GM21526 (cell line): ENCODE results near the gene GPR158.
A peak's percentile ranks its signal among the peaks of the same experiment; 100 is the strongest.
"Not testable (repeated sequence)": the region's sequence is repeated elsewhere in the genome, so short reads cannot be mapped to it uniquely, and the experiment has no call there.

ENCODE experiments used
- ATAC-seq: cut with Tn5 transposase; IDR thresholded peaks from one replicate; pipeline ENCODE4 v1.9.1; 2021; ENCODE audit warnings: moderate library complexity; ENCODE audit not compliant: unreplicated experiment, low FRiP score

Gene GPR158, protein sequence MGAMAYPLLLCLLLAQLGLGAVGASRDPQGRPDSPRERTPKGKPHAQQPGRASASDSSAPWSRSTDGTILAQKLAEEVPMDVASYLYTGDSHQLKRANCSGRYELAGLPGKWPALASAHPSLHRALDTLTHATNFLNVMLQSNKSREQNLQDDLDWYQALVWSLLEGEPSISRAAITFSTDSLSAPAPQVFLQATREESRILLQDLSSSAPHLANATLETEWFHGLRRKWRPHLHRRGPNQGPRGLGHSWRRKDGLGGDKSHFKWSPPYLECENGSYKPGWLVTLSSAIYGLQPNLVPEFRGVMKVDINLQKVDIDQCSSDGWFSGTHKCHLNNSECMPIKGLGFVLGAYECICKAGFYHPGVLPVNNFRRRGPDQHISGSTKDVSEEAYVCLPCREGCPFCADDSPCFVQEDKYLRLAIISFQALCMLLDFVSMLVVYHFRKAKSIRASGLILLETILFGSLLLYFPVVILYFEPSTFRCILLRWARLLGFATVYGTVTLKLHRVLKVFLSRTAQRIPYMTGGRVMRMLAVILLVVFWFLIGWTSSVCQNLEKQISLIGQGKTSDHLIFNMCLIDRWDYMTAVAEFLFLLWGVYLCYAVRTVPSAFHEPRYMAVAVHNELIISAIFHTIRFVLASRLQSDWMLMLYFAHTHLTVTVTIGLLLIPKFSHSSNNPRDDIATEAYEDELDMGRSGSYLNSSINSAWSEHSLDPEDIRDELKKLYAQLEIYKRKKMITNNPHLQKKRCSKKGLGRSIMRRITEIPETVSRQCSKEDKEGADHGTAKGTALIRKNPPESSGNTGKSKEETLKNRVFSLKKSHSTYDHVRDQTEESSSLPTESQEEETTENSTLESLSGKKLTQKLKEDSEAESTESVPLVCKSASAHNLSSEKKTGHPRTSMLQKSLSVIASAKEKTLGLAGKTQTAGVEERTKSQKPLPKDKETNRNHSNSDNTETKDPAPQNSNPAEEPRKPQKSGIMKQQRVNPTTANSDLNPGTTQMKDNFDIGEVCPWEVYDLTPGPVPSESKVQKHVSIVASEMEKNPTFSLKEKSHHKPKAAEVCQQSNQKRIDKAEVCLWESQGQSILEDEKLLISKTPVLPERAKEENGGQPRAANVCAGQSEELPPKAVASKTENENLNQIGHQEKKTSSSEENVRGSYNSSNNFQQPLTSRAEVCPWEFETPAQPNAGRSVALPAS (N-terminal part only)

DNA sequence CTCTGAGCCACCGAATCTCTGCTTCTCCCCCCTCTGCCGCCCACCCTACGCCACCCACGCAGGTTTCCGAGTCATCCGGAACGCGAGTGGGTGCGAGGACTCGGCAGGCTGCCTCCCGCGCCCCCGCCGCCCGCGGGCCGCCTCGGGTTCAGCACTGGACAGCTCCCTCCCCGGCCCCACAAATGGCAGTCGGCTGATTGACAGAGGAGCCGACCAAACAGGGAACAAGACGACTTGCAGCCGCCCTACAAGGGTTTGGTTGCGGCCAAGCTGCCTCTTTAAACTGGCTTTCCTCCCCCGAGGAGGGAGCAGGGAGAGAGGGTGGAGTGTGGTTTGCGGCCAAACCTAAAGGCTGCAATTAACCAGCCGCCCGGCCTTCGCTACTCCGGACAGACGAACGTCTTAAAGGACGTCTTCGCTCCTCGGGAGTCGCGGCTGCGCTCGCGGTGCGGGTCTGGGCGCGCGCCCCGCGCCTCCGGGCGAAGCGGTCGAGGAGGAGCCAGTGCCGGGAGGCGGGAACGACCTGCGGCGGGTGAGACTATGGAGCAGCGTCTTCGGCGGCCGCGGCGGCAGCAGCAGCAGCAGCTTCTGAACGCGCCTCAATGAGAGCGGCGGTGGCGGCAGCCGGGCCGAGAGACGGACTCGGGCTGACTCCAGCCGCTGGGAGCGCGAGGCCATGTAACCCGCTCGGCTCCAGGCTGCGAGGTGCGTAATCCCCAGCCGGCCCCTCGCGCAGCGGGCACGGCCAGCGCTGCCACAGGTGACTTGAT is at the start of gene GPR158:
GPR158 (plus strand) TSS at position 541 of the 770 bp plus-strand sequence. CDS start 420 bp downstream, outside the sequence.
- ATAC-seq = peak; percentile 77

DNA sequence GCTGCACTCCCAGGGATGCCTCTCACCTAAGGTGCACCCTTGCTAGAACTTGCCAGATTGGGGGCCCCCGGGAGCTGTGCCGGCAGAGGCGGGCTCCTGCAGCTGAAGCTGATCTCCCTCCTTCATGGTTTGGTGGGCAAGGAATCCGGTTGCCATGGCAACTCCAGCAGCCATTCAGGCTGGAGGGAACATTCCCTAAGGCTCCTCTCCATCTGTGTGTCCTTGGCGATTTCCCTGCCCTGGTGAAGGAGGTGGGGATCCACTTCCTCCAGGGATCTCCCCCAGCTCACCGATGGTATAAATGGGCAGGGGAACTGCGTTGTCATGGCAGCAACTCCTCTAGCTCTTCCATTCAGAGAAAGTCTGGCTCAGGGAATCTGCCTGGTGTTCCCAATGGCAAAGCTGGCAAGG is 49.6 kb upstream of the GPR158 start:
- ATAC-seq = no peak

DNA sequence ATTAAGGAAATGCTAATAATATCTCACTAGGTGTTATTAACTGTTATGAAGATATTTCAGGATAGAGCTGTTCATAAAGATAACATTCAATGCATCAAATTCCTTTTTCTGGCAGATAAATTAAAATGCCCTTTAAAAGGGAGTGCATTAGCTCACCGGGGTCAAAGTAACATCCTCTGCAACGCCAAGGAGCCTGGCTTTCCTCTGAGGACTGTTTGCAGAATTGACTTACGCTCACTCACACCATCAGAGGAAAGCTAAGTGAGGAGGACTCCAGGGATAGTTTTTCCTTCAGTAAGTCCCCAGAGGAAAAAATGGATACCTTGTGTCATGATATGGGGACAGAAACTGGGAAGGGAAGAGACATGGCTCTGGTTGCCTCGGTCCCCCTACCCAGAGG is 45.2 kb upstream of the GPR158 start:
- no peak for ATAC-seq

DNA sequence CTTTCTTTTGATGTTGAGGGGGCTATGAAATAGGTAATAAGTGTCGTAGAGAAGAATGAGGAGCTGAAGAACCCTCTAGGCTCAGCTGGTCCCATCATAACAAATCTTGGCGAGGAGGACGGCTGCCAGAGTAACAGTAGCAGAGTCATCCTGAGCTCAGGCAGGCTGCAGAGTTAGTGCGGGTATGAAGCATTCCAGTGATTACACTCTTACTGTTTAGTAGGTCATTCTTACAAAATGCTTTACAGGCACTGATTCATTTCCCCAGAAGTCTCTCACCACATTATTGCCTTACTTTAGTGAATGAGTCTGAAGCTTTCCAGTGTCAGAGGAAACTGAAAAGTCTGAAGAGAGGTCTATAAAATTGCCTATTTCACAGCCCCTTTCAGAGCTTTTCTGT is 43.9 kb upstream of the GPR158 start:
- no peak for ATAC-seq

DNA sequence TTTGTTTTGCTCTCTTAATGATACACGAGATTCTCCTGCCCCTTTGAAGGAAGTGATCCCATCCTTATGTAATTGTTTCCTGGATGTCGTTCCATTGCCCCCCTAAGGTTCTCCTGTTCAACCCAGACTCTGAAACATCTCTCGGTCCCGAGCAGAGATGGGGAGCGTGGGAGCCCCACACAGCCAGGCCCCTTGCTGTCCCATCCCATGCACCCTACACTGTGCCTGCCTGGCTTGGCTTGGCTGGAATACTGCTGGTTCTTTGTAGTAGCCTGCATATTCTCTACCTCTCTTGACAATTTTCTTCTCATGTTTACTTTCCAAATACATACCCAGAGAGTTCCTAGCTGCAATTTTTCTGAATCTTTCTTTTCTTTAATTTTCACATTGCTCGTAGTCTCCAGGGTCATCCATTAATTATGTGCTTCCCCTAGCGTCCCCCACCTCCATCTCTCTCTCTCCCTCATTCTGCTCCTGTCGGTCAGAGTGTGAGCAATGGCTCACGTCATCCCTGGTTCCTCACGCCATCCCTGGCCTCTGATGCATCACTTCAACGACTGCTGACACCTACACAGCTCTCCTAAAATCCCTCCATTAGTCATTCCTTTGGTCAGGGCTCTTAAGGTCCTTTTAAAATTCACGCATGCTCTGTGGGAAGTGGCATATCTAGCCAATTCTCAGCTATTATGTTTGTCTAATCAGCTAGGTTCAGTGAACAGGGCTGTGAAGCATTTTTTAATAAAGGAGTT is 32.5 kb upstream of the GPR158 start:
- ATAC-seq = no peak

DNA sequence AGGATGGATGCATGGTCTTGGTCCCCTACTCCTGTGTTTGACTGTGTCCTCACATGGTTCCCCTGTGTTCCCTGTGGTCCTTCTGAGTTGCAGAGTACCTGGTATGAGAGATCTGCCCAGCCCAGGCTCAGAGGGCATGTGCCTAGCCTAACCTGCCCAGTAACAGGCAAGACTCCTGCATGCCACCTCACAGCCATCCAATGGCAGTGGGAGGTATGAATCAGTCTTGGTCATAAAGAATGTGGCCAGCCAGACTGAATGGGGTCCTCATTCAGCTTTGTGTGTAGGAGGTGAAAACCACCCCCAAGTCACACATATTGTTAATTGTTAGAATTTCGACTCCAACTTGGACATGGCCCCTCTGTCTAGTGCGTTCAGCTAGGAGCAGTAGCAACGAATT is 17.2 kb upstream of the GPR158 start:
- no peak for ATAC-seq

DNA sequence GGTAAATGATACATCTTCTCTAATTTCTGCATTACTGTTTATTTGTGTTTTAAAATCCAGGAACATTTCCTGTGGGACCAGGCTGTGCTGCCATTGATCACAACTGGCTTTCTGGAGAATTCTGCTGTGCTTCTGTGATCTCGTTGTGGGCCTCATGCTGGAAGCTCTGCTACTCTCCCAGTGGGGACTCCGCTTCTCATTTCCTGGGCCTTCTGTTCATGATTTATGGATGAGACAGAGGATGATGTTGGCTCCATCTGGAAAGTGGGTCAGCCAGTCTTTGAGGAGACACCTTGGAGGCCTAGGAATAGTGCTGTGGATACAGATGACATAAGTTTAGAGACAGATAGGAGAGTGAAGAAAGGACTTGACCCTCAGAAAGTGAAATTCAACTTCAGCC is 15.2 kb upstream of the GPR158 start:
- ATAC-seq = no peak

DNA sequence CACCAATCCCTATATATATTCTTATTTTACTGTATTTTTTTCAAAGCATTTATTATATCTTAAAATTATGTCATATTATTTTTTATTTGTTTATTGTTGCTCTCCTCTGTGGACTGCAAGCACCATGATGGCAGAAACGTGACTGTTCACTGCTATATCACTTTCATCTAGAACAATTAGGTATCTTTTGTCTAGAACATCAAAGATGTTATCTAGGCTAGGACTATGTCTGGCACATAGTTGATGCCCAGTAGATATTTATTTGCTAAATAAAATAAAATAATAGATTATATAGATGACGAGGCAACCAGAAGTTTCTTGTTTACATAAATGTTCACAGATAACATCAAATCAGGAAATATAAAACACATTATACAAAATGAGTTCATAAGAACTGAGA is 12.4 kb upstream of the GPR158 start:
- ATAC-seq = no peak

DNA sequence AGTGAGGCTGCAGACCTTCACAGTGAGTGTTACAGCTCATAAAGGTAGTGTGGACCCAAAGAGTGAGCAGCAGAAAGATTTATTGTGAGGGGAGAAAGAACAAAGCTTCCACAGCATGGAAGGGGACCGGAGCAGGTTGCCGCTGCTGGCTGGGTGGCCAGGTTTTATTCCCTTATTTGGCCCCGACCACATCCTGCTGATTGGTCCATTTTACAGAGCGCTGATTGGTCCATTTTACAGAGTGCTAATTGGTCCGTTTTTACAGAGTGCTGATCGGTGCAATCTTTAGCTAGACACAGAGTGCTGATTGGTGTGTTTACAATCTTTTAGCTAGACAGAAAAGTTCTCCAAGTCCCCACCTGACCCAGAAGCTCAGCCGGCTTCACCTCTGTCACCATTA is 11.3 kb upstream of the GPR158 start:
- ATAC-seq = not testable (repeated sequence)

DNA sequence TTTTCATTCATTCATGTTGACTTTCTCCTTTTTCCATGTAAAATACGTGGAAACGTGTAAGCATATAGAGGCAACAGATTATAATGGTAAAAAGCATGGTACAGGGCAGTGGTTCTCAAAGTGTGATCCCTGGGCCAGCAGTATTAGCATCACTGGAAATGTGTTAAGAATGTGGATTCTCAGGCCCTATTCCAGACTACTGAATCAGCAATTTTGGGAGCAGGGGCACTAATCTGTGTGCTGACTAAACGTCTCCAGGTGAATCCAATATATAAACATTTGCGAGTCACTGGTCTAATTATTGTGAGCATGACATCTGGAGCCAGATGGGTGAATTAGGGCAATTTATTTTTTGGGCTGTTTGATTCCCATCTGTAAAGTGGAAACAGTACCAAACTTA is 5.1 kb upstream of the GPR158 start:
- no peak for ATAC-seq

DNA sequence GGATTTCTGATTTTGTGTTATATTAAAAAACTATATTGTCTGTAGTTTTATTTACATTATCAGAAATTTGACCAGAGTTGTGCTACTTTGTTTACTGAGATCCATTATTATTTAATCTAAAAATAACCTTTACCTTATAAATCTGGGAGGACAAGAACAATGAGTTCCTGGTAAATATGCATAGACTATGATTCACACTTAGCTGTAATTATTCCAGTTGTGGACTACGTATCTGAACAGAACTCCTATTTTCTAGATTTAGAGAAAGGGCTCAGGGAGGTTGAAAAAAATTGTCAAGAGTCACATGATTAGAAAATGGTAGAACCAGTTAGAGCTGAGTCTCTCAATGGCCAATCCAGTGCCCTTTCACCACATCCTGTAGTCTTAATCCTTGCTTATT is 4.2 kb upstream of the GPR158 start:
- ATAC-seq = no peak

DNA sequence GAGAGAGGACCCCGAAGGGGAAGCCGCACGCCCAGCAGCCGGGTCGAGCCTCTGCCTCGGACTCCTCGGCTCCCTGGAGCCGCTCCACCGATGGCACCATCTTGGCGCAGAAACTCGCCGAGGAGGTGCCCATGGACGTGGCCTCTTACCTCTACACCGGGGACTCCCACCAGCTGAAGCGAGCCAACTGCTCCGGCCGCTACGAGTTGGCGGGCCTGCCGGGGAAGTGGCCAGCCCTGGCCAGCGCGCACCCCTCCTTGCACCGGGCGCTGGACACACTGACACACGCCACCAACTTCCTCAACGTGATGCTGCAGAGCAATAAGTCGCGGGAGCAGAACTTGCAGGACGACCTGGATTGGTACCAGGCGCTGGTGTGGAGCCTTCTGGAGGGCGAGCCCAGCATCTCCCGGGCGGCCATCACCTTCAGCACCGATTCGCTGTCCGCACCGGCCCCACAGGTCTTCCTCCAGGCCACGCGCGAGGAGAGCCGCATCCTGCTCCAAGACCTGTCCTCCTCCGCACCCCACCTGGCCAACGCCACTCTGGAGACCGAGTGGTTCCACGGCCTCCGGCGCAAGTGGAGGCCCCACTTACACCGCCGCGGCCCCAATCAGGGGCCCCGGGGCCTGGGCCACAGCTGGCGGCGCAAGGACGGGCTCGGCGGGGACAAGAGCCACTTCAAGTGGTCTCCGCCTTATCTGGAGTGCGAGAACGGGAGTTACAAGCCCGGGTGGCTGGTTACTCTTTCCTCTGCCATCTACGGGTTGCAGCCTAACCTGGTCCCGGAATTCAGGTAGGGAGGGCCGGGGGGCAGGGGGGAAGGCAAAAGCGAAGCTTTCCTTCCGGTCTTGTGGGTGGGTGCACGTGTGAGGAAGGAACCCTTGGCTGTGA is 973 bp downstream of the GPR158 start:
- no peak for ATAC-seq

DNA sequence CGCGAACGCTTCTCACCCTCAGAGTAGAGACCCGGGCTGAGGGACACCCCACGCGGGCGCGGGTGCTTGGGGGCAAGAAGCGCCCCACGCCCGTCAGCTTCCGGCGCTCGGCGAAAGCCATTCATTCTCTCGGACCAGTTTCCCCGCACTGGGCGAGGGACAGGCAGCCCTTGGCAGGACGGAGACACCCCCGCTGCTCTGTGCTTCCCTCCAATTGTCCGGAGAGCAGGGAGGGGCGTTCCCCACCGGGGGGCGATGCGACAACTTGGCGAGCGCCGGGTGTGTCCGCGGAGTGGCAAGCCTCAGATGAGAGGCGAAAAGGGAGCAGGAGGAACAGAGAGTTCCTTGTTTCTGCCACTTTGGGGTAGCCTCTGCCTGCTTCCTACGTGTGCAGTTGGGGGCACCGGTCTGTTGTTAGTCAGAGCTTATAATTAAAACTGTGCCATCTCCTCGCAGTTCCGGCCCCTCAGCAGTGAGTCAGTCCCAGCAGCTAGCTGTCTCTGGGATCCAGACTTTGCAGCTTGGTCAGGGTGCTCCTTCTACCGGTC is 1.7 kb downstream of the GPR158 start:
- ATAC-seq = no peak

DNA sequence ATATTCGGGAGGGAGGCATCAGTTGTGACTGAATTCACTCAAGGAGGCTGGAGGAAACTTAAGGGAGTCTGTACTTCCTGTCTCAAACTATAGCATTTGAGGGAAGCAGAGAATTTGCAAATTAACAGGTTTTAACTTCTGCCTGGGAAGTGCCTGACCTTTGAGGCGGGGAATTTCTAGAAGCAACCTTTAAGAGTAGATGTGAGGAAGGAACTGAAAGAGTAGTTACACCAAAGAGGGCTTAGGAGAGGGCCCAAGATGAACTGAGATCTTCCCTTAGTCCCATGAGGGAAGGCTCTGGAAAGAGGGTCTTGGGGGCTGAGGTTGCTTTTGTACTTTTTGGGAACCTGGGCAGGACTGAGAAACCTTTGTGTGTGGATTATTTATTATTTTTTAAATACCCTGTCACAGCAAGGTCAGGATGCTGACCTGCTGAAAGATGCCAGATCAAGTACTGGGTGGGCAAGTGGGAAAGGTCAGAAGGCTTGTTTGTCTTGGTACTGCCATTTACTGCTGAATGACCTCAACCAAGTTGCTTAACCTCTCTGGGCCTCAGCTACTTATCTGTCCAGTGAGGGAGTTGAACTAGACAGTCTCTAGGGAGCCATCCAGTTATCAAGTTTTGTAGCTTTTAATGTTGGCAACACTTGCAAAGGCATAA is 2.4 kb downstream of the GPR158 start:
- no peak for ATAC-seq

DNA sequence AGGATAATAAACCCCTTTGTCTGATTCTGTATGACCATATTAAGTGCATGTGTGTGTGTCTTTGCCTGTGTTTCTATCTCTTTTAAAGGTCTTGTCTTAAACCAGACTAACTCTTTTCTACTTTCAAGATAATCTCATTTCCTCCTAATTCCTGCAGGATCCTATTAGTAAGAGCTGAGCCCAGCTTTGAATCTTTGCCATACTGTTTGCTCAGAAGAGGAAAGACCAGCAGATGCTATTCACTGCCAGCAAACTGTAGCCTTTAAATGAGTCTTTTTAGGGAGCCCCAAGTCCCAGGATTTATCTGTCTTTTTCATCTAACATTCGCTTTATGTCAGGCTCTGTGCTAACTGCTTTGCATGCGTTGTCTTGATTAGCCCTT is 2.9 kb downstream of the GPR158 start:
- no peak for ATAC-seq

DNA sequence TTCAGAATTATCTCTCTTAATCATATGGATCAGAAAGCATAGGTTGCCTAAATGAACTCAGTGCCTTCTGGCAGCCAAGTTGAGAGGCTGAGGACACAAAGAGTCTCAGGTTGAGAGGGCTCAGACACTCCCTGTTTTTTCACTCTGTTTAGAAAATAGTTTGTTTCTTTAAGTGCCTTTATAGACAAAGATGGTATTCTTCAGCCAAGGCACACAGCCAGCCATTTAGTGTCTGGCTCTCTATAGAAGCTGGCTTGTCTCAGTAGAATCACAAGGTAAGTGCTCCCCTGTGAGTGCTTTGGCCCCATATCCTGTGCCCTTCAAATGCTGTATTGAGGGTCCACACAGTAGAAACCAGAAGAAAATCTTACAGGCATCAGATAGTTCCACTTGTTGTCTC is 3.6 kb downstream of the GPR158 start:
- no peak for ATAC-seq

DNA sequence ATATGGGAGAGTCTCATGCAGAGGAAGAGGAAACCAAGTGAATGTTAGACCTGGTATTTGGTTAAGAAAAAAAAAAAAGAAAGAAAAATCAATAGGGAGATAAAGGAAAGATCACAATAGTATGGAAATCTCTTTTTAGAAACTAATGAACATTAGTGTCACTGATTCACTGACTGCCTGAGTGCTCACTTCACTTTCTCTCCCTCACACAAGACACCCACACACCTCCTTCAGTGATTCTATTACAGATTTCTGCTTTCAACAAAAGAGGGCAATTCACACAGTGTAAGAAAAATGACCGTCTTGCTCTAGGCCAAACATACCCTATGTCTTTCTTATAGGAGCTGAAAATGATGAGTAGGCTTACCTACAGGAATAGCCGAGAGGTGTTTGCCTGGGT is 6.0 kb downstream of the GPR158 start:
- ATAC-seq = no peak

DNA sequence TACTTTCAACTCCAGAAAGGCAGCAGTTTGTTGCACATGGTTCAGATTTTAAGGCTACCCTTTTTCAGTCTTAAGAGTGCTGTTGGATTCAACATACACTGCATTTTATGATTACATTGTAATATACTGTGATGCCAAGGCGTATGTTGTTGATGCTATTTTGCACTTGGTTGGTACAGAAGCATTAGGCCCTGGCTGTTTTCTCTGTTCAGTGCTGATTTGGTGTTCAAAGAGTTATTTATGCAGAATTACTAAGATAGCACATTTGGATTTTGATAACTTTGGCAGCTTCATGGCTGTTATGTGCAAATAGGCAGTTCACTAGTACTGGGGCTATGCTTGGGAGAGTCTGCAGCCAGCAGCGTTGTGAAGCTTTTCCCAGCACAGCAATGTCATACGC is 7.8 kb downstream of the GPR158 start:
- no peak for ATAC-seq
